ENCODE data around the gene HTRA1. TPM values are rescaled to one million over a fixed set of nuclear protein-coding genes. Genes with fewer than 3 reads are reported as not detected.

The HTRA1 gene
- total RNA-seq, 1 donor from 2014 or later: 62.6 TPM

DNA sequence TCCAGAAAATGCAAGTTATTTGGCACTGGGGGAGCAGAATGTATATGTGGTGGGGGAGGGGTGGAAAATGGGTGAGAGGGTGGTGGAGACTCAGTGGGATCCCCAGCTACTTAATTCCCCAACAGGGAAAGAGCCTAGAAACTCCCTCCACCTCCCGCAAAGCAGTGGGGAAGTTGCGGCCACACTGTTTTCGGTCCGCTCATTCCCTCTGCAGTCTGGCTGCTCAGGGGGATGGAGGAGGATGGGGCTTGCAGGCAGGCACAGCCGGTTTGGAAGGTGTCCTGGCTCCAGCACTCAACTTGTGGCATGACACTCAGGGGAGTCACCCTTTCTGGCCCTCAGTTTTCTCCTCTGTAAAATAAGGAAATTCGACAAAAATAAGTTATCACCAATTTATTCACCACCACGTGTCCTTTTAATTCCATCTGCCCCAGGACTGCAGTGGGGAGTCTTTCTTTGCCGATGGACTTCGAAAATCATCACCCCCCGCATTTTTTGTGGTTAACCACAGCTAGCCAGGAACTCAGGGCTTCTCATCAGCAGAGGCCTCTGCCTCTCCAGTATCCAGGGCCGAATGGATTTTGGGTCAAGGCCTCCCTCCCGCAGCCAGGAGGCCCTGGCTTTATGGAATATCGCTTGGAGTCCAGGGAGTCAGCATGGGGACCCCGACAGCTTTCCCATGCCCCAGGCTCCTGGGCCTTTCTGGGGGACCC is 1.6 kb upstream of the HTRA1 start:
- Histone ChIP-seq H3K9me3 (replicated peaks) (no peaks in the 10 kb centered on the region), H3K27ac (replicated peaks) (no peak overlapping the region), H3K4me3 (no peak overlapping the region), H3K4me1 (peaks cover 47% of the 10 kb centered on the region), H3K27me3 (ENCODE audit: low read depth) (no peaks in the 10 kb centered on the region), H3K36me3 (no peaks in the 10 kb centered on the region)
- no peak for DNase-seq
- intact Hi-C loops (cut with micrococcal nuclease): no loop called here
- TF ChIP-seq, protein P1, sequence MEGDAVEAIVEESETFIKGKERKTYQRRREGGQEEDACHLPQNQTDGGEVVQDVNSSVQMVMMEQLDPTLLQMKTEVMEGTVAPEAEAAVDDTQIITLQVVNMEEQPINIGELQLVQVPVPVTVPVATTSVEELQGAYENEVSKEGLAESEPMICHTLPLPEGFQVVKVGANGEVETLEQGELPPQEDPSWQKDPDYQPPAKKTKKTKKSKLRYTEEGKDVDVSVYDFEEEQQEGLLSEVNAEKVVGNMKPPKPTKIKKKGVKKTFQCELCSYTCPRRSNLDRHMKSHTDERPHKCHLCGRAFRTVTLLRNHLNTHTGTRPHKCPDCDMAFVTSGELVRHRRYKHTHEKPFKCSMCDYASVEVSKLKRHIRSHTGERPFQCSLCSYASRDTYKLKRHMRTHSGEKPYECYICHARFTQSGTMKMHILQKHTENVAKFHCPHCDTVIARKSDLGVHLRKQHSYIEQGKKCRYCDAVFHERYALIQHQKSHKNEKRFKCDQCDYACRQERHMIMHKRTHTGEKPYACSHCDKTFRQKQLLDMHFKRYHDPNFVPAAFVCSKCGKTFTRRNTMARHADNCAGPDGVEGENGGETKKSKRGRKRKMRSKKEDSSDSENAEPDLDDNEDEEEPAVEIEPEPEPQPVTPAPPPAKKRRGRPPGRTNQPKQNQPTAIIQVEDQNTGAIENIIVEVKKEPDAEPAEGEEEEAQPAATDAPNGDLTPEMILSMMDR (IDR thresholded peaks at IDR 0.05; ENCODE audit: borderline replicate concordance): no peak

DNA sequence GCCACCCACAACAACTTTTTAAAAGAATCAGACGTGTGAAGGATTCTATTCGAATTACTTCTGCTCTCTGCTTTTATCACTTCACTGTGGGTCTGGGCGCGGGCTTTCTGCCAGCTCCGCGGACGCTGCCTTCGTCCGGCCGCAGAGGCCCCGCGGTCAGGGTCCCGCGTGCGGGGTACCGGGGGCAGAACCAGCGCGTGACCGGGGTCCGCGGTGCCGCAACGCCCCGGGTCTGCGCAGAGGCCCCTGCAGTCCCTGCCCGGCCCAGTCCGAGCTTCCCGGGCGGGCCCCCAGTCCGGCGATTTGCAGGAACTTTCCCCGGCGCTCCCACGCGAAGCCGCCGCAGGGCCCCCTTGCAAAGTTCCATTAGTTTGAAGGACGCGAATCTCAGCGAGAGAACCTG is 461 bp upstream of the HTRA1 start:
- DNase-seq: no peak

DNA sequence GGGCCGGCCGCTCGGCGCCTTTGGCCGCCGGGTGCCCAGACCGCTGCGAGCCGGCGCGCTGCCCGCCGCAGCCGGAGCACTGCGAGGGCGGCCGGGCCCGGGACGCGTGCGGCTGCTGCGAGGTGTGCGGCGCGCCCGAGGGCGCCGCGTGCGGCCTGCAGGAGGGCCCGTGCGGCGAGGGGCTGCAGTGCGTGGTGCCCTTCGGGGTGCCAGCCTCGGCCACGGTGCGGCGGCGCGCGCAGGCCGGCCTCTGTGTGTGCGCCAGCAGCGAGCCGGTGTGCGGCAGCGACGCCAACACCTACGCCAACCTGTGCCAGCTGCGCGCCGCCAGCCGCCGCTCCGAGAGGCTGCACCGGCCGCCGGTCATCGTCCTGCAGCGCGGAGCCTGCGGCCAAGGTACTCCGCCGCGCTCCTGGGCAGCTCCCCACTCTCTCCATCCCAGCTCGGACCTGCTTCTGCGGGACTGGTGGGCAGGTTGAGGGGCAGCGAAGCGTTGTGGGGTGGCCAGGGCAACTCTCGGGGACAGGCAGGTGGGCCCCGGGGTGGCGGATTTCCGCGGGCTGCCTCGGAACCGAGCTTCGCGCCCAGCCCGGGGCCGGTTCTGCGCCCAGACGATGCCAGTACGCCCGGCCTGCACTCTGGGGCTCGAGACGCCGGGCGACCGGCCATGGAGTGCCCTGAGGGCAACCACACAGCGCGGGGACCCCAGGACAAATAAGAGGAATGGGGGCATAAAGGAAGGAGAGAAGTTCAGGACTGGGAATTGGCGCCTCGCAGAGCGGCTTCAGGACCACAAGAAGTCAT is 578 bp downstream of the HTRA1 start:
- Histone ChIP-seq H3K4me1 (peaks cover 56% of the 10 kb centered on the region), H3K4me3 (peak overlapping the region; percentile 91), H3K9me3 (replicated peaks) (no peaks in the 10 kb centered on the region), H3K36me3 (no peaks in the 10 kb centered on the region), H3K27me3 (ENCODE audit: low read depth) (no peaks in the 10 kb centered on the region), H3K27ac (replicated peaks) (peak overlapping the region; percentile 85)
- TF ChIP-seq, protein P1 (IDR thresholded peaks at IDR 0.05; ENCODE audit: borderline replicate concordance): no peak
- intact Hi-C loops (cut with micrococcal nuclease): no loop called here
- DNase-seq: no peak

More for the DNA sequence above, 461 bp upstream of the HTRA1 start:
- TF ChIP-seq, protein P1 (IDR thresholded peaks at IDR 0.05; ENCODE audit: borderline replicate concordance): no peak
- peak overlapping the region; percentile 91 for H3K4me3 ChIP-seq
- H3K9me3 ChIP-seq (replicated peaks): no peaks in the 10 kb centered on the region
- peaks cover 56% of the 10 kb centered on the region for H3K4me1 ChIP-seq
- intact Hi-C loops (cut with micrococcal nuclease): no loop called here
- H3K27ac ChIP-seq (replicated peaks): peak overlapping the region; percentile 85
- no peaks in the 10 kb centered on the region for H3K36me3 ChIP-seq
- no peaks in the 10 kb centered on the region for H3K27me3 ChIP-seq (ENCODE audit: low read depth)

DNA sequence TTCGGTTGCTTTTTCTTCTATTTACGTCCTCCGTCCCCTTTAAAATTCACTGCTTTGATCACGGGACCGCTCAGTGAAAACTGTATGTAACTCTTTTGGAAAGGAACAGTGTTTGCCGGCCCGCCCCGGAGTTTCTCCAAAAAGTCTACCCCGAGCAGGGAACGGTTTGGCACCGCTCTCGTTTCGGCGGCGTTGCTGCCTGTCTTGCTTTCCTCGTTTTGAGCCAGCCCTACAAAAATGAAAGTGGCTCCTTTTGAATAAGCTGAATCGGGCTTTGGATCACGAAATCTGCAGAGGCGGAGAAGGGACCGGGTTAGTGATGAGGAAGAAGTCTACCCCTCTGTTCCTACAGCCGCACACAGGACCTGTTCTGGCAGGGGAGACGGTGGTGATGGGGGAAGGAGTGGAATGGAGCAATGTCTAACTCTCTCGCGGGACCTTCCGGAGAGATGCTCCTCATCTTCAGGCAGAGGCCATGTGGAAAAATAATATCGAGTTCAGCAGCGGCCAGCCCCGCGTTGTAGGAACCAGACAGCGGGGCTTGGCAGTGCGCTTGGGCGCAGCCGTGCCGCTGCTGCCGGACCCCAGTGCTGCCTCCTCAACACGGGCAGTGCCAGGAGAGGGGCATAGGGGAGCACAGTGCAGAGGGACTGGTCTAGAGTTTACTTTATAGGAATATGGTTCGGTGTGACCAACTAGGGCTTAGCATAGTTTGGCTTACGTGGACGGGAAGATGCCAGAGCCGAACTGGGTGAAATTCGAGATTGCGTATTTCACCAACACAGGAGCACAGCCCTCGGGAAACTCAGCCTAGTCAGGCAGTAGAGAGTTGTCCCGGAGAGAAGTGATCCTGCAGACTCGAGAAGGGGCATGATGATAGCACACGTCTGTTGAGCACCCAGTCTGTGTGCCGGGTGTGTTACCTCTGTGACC is 1.4 kb downstream of the HTRA1 start:
- Histone ChIP-seq H3K9me3 (replicated peaks) (no peaks in the 10 kb centered on the region), H3K4me3 (peak overlapping the region; percentile 91), H3K4me1 (peaks cover 56% of the 10 kb centered on the region), H3K27me3 (ENCODE audit: low read depth) (no peaks in the 10 kb centered on the region), H3K36me3 (no peaks in the 10 kb centered on the region), H3K27ac (replicated peaks) (peak overlapping the region; percentile 85)
- TF ChIP-seq, protein P1 (IDR thresholded peaks at IDR 0.05; ENCODE audit: borderline replicate concordance): no peak
- intact Hi-C loops (cut with micrococcal nuclease): no loop called here
- peak; percentile 72 for DNase-seq
